Measurements from ENCODE around the gene SPATA16. TPM values are rescaled to one million over a fixed set of nuclear protein-coding genes. Genes with fewer than 3 reads are reported as not detected.

Gene SPATA16
- total RNA-seq, 1 donor from 2014 or later: not detected

GRCh38 chr3:173007079-173007723, 133.8 kb downstream of the SPATA16 start:
- DNase-seq (ENCODE audit: low spot score) (no peak), ATAC-seq (no peak)

DNA sequence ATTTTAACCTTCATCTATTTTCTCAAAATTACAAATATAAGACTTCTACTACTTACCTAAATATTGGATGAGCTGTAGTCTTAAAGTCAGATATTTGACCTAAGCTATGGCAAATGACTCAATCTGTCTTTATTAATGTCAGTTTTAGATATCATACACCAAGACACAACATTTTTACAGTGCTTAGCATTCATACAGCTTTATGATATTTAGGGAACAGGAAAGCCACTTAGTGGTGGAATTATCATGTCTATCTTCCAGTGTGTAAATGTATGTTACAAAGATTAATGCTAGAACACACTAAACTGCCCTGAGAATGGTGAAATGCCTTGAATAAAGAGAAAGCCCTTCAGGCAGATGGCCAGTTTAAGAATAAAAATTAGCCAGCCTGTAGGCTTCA, 135.0 kb downstream of the SPATA16 start:
- no peak for ATAC-seq
- no peak for DNase-seq (ENCODE audit: low spot score)

- no peak for DNase-seq (ENCODE audit: low spot score)
- ATAC-seq: no peak
These were observed 136.4 kb downstream of the SPATA16 start for GRCh38 chr3:173004681-173005080.

GRCh38 chr3:173003956-173004355, 137.1 kb downstream of the SPATA16 start:
- no peak for DNase-seq (ENCODE audit: low spot score)
- no peak for ATAC-seq

GRCh38 chr3:173003471-173003870, 137.6 kb downstream of the SPATA16 start:
- DNase-seq (ENCODE audit: low spot score) (no peak), ATAC-seq (no peak)

- no peak for DNase-seq (ENCODE audit: low spot score)
- ATAC-seq: no peak
These were observed 139.4 kb downstream of the SPATA16 start for GRCh38 chr3:173001622-173002021.

GRCh38 chr3:173000553-173000952, 140.5 kb downstream of the SPATA16 start:
- DNase-seq (ENCODE audit: low spot score) (no peak), ATAC-seq (no peak)

- no peak for DNase-seq (ENCODE audit: low spot score)
- no peak for ATAC-seq
These were observed 147.6 kb downstream of the SPATA16 start for GRCh38 chr3:172993412-172993811.

GRCh38 chr3:172991424-172991996, 149.5 kb downstream of the SPATA16 start:
- DNase-seq (ENCODE audit: low spot score) (no peak), ATAC-seq (no peak)

GRCh38 chr3:172989373-172989772, 151.7 kb downstream of the SPATA16 start:
- no peak for ATAC-seq
- DNase-seq (ENCODE audit: low spot score): no peak

DNA sequence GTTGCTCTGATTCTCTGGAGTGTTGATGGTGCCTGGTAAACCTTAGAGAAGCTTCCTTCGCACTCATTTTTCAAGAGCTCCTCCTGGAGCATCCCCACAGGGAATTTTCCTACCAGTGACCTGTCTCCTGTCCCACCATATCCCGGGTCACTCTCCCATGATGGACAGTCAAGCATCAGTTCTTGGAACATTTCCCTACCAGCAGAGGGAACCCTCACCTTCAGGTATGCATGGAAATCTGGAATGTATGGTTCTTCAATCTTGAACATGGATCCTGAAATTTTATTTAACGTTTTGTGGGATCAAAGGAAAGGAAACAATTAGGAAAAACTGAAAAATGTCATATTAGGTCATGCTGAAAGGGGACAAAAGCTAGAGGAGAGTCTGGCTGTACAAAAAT, 153.8 kb downstream of the SPATA16 start:
- ATAC-seq (no peak), DNase-seq (ENCODE audit: low spot score) (no peak)

- no peak for DNase-seq (ENCODE audit: low spot score)
- ATAC-seq: no peak
These were observed 156.1 kb downstream of the SPATA16 start for GRCh38 chr3:172984914-172985313.

DNA sequence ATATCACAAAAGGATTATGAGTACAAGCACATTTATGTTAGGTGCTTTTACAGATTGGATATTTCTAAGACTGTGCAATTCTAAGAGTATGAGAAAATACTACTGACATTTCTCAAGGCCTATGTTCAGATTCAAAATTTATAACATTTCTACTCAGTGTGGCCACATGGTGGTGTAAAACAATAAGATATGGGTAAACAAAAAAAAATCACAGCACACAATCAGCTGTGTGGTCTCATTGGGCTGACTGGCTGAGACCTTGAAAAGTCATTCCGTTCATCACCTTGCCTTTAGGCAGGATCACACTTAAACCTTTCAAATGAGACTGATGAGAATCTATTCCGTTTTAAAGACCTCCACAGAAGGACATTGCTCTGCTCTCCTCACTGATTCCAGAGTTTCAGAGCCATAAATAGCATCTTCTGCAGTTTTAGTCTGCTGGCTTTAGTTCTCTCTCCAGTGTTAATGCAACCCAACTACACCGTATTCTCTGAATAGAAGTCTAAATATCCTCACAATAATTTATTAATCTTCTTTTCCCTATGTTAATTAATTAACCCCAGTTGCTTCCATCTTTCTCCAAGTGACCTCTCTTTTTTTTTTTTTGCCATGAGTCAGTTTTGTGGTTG, 158.2 kb downstream of the SPATA16 start:
- ATAC-seq: no peak
- no peak for DNase-seq (ENCODE audit: low spot score)

DNA sequence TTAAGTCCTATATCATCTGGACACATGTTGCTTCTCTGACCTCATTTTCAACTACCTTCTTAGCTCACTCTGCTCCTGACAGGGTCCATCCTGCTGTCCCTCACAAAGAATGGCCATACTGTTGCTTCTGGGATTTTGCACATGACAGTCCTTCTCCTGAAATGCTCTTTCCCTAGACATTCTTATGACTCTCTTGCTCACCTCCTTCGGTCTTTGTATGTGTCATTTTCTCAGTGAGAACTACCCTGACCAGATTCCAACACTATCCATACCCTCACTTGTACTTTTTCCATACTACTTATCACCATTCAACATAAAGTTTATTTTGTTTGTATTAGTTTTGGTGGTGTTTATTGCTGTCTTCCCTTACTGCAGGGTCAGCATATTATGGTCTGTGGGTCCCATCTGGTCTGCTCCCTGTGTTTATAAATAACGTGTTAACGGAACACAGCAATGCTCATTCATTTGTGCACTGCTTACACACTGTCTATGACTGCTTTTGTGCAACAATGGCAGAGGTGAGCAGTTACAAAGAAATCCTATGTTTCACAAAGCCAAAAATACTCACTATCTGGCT, 159.5 kb downstream of the SPATA16 start:
- DNase-seq (ENCODE audit: low spot score) (no peak), ATAC-seq (no peak)

DNA sequence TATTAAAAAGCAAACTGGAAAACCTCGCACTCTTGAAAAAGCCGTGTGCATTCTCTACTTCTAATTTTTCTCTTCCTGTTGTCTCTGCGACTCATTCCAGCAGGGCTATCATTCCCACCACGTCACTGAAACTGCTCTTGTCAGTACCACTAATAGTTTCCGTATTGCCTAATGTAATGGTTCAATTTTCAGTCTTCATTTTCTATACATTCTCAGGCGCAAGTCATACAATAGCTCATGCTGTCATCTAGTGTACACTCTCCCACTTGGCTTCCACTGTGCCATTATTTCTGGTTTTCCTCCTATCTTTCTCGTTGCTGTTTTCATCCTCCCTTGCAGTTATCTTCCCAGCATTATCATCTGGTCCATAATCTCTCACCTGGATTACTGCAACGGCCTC, 160.2 kb downstream of the SPATA16 start:
- ATAC-seq: no peak
- DNase-seq (ENCODE audit: low spot score): no peak

DNA sequence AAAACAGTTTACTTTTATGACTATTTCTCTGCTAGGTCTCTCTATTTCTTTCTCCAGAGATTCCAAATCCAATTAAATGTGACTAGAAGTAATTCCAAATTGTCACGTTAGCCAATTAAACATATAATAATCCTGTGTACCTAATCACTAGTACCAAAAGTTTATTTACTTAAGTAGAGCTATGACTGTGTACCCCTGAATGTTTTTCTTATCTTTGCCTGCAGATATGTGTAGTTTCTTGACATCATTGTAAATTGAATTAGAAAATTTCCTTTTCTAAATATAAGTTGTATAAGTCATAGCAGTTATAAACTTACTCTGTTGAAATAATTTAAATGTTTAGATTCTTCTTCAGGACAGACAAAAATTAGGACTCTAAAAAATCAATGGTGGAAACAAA, 163.3 kb downstream of the SPATA16 start:
- ATAC-seq (no peak), DNase-seq (ENCODE audit: low spot score) (no peak)

GRCh38 chr3:172974969-172975368, 166.1 kb downstream of the SPATA16 start:
- DNase-seq (ENCODE audit: low spot score): no peak
- ATAC-seq: no peak

DNA sequence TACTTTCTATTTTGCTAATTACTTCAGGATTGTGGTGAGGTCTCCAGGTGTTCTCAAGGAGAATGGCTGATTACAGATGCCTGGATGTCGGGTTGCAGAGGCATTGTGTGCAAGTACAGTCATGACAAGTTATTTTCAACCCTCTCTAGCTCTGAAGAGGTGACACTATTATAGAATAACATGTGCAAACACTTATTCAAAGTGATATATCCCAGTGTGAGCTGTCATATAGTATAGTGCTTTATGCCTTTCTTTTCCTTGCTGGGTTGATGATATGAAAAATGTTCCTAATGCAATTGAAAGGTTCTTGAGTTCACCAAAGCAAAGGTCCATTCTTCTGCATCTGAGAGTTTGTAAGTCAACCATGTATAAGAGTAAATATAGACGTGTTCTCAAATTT, 167.2 kb downstream of the SPATA16 start:
- DNase-seq (ENCODE audit: low spot score) (no peak), ATAC-seq (no peak)

- DNase-seq (ENCODE audit: low spot score) (no peak), ATAC-seq (no peak)
These were observed 168.3 kb downstream of the SPATA16 start for GRCh38 chr3:172972717-172973116.

DNA sequence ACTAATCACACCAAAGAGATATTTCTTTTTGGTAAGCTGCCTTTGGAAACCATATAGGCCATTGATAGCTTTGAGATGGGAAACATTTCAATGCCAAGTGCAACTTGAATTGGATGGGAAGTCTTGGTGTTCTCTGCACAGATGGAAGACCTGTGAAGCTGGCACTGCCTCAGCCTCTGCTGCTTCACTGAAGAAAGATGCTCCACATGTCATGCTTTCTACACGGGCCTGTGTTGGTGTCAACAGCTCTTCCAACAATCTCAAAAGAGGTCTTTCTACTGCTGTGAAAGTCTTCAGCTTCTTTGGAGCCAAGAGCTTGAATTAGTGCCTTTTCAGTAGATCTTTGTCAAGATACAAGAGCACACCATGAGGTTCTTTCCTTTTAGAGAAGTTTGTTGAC, 169.0 kb downstream of the SPATA16 start:
- no peak for DNase-seq (ENCODE audit: low spot score)
- no peak for ATAC-seq

GRCh38 chr3:172968646-172969045, 172.4 kb downstream of the SPATA16 start:
- no peak for DNase-seq (ENCODE audit: low spot score)
- ATAC-seq: no peak

DNA sequence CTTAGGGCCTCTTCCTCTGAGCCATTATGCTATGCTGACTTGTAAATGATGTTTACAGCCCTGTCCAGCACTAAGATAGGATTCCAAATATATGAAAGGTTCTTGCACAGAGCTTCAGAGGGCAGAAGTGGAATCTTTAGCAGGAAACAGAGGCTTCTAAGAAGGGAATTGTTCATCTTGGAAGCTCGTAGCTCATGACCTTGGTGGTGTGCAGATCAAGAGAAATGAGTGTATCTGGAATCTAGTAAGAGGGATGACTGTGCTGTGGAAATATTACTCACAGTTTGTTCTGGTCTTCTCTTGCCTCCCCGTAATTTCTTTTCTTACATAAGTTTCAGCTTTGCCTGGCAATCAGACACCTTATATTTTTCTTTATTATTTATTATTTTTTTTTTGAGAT, 175.8 kb downstream of the SPATA16 start:
- ATAC-seq (no peak), DNase-seq (ENCODE audit: low spot score) (no peak)
